ENCODE results near the gene CADM1. TPM values are rescaled to one million over a fixed set of nuclear protein-coding genes. Genes with fewer than 3 reads are reported as not detected.

Gene CADM1
- total RNA-seq, 2 experiments from 2014 or later = 59.7 to 89.7 TPM

DNA sequence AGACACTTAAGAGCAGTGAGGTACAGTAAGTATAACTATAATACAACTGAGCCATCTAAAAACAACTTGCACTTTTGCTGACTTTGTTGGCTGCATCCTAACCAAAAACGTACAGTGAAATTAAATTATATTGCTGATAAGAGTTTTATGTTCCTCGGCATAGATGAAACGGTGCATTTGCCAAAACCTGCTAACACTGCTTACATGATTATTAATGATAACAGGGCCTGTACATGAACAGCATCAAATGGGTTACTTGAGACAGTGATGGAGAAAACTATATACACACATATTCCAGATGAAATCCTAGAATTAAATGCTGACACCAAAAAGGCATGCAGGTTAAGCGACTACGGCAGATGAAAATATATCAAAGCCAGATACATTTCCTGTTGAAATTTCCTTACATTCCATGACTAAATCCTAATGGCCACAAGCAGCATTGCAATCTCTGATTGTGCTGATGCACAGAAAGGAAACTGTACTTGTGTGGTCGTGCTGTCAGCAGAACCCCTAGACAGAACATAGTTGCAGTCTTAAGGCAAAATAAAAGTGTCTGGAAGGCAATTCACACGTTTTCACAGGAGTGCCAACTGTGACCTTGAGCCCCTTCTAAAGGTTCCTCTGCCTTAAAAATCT, 143.9 kb downstream of the CADM1 start:
- H3K27ac ChIP-seq (ENCODE audit: low read depth, low read length, poor library complexity, severe bottlenecking) = no peak overlapping the region
- BruUV-seq (replicated peaks) = no TSS peak
- H3K9me3 ChIP-seq (ENCODE audit: low read length) = no peaks in the 10 kb centered on the region
- no peaks in the 10 kb centered on the region for H3K9me2 ChIP-seq (ENCODE audit: insufficient read depth, low read length)
- H4K20me1 ChIP-seq (ENCODE audit: insufficient read depth, low read length) = no peaks in the 10 kb centered on the region
- H3K4me1 ChIP-seq (ENCODE audit: insufficient read depth, low read length, poor library complexity, severe bottlenecking) = no peaks in the 10 kb centered on the region
- no peak overlapping the region for H2AFZ ChIP-seq (ENCODE audit: low read length)
- ChIA-PET POLR2A (no interaction called here), CTCF (ENCODE audit: unreplicated experiment) (no interaction called here)
- DNase-seq (ENCODE audit: low spot score) = no peak
- H3K4me3 ChIP-seq (ENCODE audit: low read depth, low read length, poor library complexity, severe bottlenecking) = no peak overlapping the region
- TF ChIP-seq EZH2phosphoT487 (IDR thresholded peaks at IDR 0.05; ENCODE audit: borderline replicate concordance, low read depth, low read length) = no peak
- TF ChIP-seq, protein P1, sequence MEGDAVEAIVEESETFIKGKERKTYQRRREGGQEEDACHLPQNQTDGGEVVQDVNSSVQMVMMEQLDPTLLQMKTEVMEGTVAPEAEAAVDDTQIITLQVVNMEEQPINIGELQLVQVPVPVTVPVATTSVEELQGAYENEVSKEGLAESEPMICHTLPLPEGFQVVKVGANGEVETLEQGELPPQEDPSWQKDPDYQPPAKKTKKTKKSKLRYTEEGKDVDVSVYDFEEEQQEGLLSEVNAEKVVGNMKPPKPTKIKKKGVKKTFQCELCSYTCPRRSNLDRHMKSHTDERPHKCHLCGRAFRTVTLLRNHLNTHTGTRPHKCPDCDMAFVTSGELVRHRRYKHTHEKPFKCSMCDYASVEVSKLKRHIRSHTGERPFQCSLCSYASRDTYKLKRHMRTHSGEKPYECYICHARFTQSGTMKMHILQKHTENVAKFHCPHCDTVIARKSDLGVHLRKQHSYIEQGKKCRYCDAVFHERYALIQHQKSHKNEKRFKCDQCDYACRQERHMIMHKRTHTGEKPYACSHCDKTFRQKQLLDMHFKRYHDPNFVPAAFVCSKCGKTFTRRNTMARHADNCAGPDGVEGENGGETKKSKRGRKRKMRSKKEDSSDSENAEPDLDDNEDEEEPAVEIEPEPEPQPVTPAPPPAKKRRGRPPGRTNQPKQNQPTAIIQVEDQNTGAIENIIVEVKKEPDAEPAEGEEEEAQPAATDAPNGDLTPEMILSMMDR (conservative IDR thresholded peaks at IDR 0.05; ENCODE audit: low read length) = no peak
- H3K4me2 ChIP-seq (ENCODE audit: low read length) = no peak overlapping the region
- H3K36me3 ChIP-seq (ENCODE audit: insufficient read depth, low read length) = no peaks in the 10 kb centered on the region
- no peaks in the 10 kb centered on the region for H3K79me2 ChIP-seq (ENCODE audit: insufficient read depth, low read depth, low read length)
- intact Hi-C loops (cut with micrococcal nuclease; ENCODE audit: unreplicated experiment) = no loop called here

DNA sequence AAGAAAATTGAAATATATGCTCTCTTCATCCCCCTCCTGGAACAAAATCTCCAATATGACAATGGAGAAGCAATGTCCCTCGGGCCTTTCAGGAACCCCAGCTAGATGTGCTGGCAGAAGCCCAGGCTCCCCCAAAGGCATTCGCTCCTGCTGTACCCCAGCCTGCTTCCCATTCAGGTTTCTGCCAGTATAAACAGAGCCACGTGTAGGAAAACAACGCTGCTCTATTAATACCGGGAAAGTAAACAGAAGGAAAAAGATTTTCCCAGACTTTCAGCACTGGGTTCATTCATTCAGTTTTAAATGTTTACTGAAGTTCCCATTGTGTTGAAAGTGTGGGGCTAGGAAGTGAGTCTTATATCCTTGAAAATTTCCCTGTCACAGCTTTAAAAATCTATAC, 147.1 kb downstream of the CADM1 start:
- no peak for DNase-seq (ENCODE audit: low spot score)
- intact Hi-C loops (cut with micrococcal nuclease; ENCODE audit: unreplicated experiment) = no loop called here
- H3K4me2 ChIP-seq (ENCODE audit: low read length) = no peak overlapping the region
- ChIA-PET CTCF (ENCODE audit: unreplicated experiment) (no interaction called here), POLR2A (interaction anchor here (0.7 to 1.1 kb wide), 3 partner anchors 20 to 78 kb away, joined by 3 read pairs; no protein-coding TSS in a partner anchor)
- no peak overlapping the region for H2AFZ ChIP-seq (ENCODE audit: low read length)
- no TSS peak for BruUV-seq (replicated peaks)
- H4K20me1 ChIP-seq (ENCODE audit: insufficient read depth, low read length) = no peaks in the 10 kb centered on the region
- H3K9me3 ChIP-seq (ENCODE audit: low read length) = no peaks in the 10 kb centered on the region
- H3K9me2 ChIP-seq (ENCODE audit: insufficient read depth, low read length) = no peaks in the 10 kb centered on the region
- H3K27ac ChIP-seq (ENCODE audit: low read depth, low read length, poor library complexity, severe bottlenecking) = no peak overlapping the region
- no peaks in the 10 kb centered on the region for H3K36me3 ChIP-seq (ENCODE audit: insufficient read depth, low read length)
- no peaks in the 10 kb centered on the region for H3K4me1 ChIP-seq (ENCODE audit: insufficient read depth, low read length, poor library complexity, severe bottlenecking)
- TF ChIP-seq, protein P1 (conservative IDR thresholded peaks at IDR 0.05; ENCODE audit: low read length) = no peak
- no peak for TF ChIP-seq EZH2phosphoT487 (IDR thresholded peaks at IDR 0.05; ENCODE audit: borderline replicate concordance, low read depth, low read length)
- H3K4me3 ChIP-seq (ENCODE audit: low read depth, low read length, poor library complexity, severe bottlenecking) = no peak overlapping the region
- H3K79me2 ChIP-seq (ENCODE audit: insufficient read depth, low read depth, low read length) = no peaks in the 10 kb centered on the region

DNA sequence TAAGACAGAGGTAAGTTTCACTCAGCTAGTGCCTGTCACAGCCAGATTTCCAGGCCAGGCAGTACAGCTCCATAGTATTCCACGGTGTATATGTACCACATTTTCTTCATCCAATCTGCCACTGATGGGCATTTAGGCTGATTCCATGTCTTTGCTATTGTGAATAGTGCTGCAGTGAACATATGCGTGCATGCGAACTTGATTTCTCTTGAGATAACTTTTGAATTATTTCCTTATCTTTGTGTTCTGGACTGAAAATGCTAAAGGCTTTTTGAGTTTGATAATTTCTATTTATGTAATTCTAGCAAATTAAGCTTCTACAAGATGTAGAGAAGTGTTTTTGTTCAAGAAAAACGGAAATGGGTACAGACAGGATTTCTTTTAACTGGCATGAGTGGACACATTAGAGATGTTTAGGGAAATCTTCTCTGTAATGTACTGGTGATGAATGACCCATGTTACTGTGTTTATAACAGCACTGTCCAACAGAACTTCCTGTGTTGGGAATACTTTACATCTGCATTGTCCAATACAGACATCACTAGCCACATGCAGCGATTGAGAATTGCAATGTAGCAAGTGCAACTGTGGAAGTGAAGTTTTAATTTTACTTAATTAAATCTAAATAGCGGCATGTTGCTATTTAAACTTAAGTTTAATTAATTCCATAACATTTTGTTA, 151.3 kb downstream of the CADM1 start:
- no peak overlapping the region for H3K4me2 ChIP-seq (ENCODE audit: low read length)
- no peak for TF ChIP-seq EZH2phosphoT487 (IDR thresholded peaks at IDR 0.05; ENCODE audit: borderline replicate concordance, low read depth, low read length)
- TF ChIP-seq, protein P1 (conservative IDR thresholded peaks at IDR 0.05; ENCODE audit: low read length) = no peak
- H2AFZ ChIP-seq (ENCODE audit: low read length) = no peak overlapping the region
- H3K27ac ChIP-seq (ENCODE audit: low read depth, low read length, poor library complexity, severe bottlenecking) = no peak overlapping the region
- no peak for DNase-seq (ENCODE audit: low spot score)
- H3K9me2 ChIP-seq (ENCODE audit: insufficient read depth, low read length) = no peaks in the 10 kb centered on the region
- H4K20me1 ChIP-seq (ENCODE audit: insufficient read depth, low read length) = no peaks in the 10 kb centered on the region
- no peaks in the 10 kb centered on the region for H3K79me2 ChIP-seq (ENCODE audit: insufficient read depth, low read depth, low read length)
- H3K9me3 ChIP-seq (ENCODE audit: low read length) = no peaks in the 10 kb centered on the region
- intact Hi-C loops (cut with micrococcal nuclease; ENCODE audit: unreplicated experiment) = no loop called here
- no peak overlapping the region for H3K4me3 ChIP-seq (ENCODE audit: low read depth, low read length, poor library complexity, severe bottlenecking)
- CTCF ChIA-PET (ENCODE audit: unreplicated experiment) = no interaction called here
- no peaks in the 10 kb centered on the region for H3K36me3 ChIP-seq (ENCODE audit: insufficient read depth, low read length)
- no TSS peak for BruUV-seq (replicated peaks)
- POLR2A ChIA-PET = interaction anchor here (0.7 kb wide), 1 partner anchor 23 kb away, joined by 3 read pairs; no protein-coding TSS in a partner anchor
- no peaks in the 10 kb centered on the region for H3K4me1 ChIP-seq (ENCODE audit: insufficient read depth, low read length, poor library complexity, severe bottlenecking)
